HG03432 (cell line): ENCODE data around the gene KMT2D.
"Not testable (repeated sequence)": the region's sequence is repeated elsewhere in the genome, so short reads cannot be mapped to it uniquely, and the experiment has no call there.

Experiments
- ATAC-seq: cut with Tn5 transposase; IDR thresholded peaks from one replicate; pipeline ENCODE4 v1.9.1; 2021; ENCODE audit warnings: mild to moderate bottlenecking, moderate library complexity; ENCODE audit not compliant: unreplicated experiment

Gene KMT2D

GRCh38 chr12:49089821-49090773 is 29.5 kb upstream of the KMT2D start:
- ATAC-seq: no peak

- ATAC-seq: no peak
Measured at GRCh38 chr12:49088932-49089330, 28.3 kb upstream of the KMT2D start.

GRCh38 chr12:49088150-49088931 is 27.7 kb upstream of the KMT2D start:
- peak; percentile 83 for ATAC-seq

- no peak for ATAC-seq
Measured at GRCh38 chr12:49086116-49086515, 25.5 kb upstream of the KMT2D start.

GRCh38 chr12:49084438-49084837 is 23.8 kb upstream of the KMT2D start:
- no peak for ATAC-seq

- no peak for ATAC-seq
Measured at GRCh38 chr12:49079793-49080192, 19.2 kb upstream of the KMT2D start.

GRCh38 chr12:49070971-49071370 is 10.4 kb upstream of the KMT2D start:
- ATAC-seq: no peak

- ATAC-seq: peak; percentile 99
Measured at GRCh38 chr12:49069507-49070346, 9.1 kb upstream of the KMT2D start, which contains the start of gene RHEBL1. RHEBL1 (minus strand) TSS chr12:49069979; CDS start chr12:49069785, 194 bp downstream.

- ATAC-seq: no peak
Measured at GRCh38 chr12:49068879-49069506, 8.4 kb upstream of the KMT2D start.

- no peak for ATAC-seq
Measured at GRCh38 chr12:49066120-49066519, 5.5 kb upstream of the KMT2D start.

GRCh38 chr12:49064767-49065152 is 4.2 kb upstream of the KMT2D start:
- ATAC-seq: no peak

GRCh38 chr12:49061916-49062315 is 1.3 kb upstream of the KMT2D start:
- not testable (repeated sequence) for ATAC-seq

- ATAC-seq: peak; percentile 1
Measured at GRCh38 chr12:49061157-49061650, 610 bp upstream of the KMT2D start.

- ATAC-seq: peak; percentile 18
Measured at GRCh38 chr12:49059299-49060171, 1.1 kb downstream of the KMT2D start.

- ATAC-seq: no peak
Measured at GRCh38 chr12:49059045-49059298, 1.6 kb downstream of the KMT2D start.

GRCh38 chr12:49058366-49059044 is 2.1 kb downstream of the KMT2D start:
- ATAC-seq: no peak

GRCh38 chr12:49057888-49058287 is 2.7 kb downstream of the KMT2D start:
- ATAC-seq: no peak

- ATAC-seq: peak; percentile 53
Measured at GRCh38 chr12:49055978-49056754, 4.4 kb downstream of the KMT2D start.
